ENCODE results near the gene PPP1R15A.

DNA sequence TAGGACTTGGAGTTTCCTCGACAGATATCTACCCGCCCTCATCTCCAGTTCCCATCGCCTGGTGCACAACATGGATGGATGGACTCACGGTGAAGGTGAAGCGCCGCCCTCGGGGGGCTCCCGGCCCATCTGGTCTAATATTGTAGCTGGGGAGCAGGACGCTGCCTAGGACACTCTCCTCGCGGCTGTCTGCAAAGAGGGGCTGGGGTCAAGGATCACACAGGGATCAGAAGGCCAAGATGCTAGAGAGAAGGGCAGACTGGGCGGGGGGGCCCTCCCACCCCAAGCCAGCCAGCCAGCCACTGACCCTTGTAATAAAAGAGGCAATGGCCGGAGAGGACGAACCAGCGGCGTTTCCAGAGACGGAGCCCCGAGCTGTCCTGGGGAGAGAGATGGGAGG is 10.9 kb upstream of the PPP1R15A start:
- TF ChIP-seq POLR2AphosphoS5 (IDR thresholded peaks at IDR 0.05; ENCODE audit: low read depth, low read length) (no peak), EZH2 (IDR thresholded peaks at IDR 0.05; ENCODE audit: low read depth, low read length, severe bottlenecking) (no peak)

Data from H1 (cell line).